ENCODE data around the gene ZNF169. TPM values are rescaled to one million over a fixed set of nuclear protein-coding genes. Genes with fewer than 3 reads are reported as not detected.

ZNF169 gene
- 1.9 and 5.5 TPM in 2 replicates for total RNA-seq

GRCh38 chr9:94259077-94259862, at the start of gene ZNF169:
TSS of gene ZNF169 (plus strand) at chr9:94259298. CDS start at chr9:94278813, 19,515 bp downstream.

GRCh38 chr9:94328544-94328943, 69.4 kb downstream of the ZNF169 start, which contains the start of gene NUTM2F:
TSS of gene NUTM2F (minus strand) at chr9:94328644. CDS start at chr9:94328623, 21 bp downstream.

Other genes with a start within 250 kb of the ZNF169 start
- gene PTPDC1, start 174.8 kb upstream of the ZNF169 start, total RNA-seq: 6.1 and 7.2 TPM in 2 replicates
- gene NUTM2F, start 69.3 kb downstream of the ZNF169 start, total RNA-seq: not detected in 2 replicates